Liver (tissue), 9 donors: ENCODE measurements around the gene FCRLA. TPM values are rescaled to one million over a fixed set of nuclear protein-coding genes. Genes with fewer than 3 reads are reported as not detected.

Source experiments
- DNase-seq: peaks from one replicate; pipeline ENCODE4 v3.0.0-alpha.2; 2017; ENCODE audit warnings: low spot score
- H3K27ac ChIP-seq, 2 donors: one replicate each; pipeline ENCODE4 v1.7.0; 2013; ENCODE audit warnings: inconsistent platforms in 2 of 2, low read length in 2 of 2, control low read depth in 1 of 2, low read depth in 1 of 2, mild to moderate bottlenecking in 1 of 2
- H3K27me3 ChIP-seq, 4 donors: one replicate each; pipeline versions ENCODE4 v1.6.1 to v1.7.0; 2013; ENCODE audit warnings: low read length in 3 of 4, inconsistent platforms in 1 of 4, mild to moderate bottlenecking in 1 of 4, moderate library complexity in 1 of 4; ENCODE audit not compliant: control insufficient read depth in 4 of 4, insufficient read depth in 4 of 4
- H3K36me3 ChIP-seq, 4 donors: one replicate each; pipeline versions ENCODE4 v1.6.1 to v1.7.0; 2013; ENCODE audit warnings: low read length in 3 of 4, mild to moderate bottlenecking in 3 of 4, low read depth in 1 of 4, moderate library complexity in 1 of 4; ENCODE audit not compliant: control insufficient read depth in 4 of 4, insufficient read depth in 3 of 4
- H3K4me1 ChIP-seq, 4 donors: one replicate each; pipeline versions ENCODE4 v1.6.1 to v1.7.0; 2013; ENCODE audit warnings: low read length in 3 of 4, mild to moderate bottlenecking in 3 of 4, moderate library complexity in 1 of 4; ENCODE audit not compliant: control insufficient read depth in 4 of 4, insufficient read depth in 4 of 4
- H3K4me3 ChIP-seq, 3 donors: one replicate each; pipeline versions ENCODE4 v1.6.1 to v1.7.0; 2013; ENCODE audit warnings: low read length in 3 of 3, control low read depth in 1 of 3, low read depth in 1 of 3, mild to moderate bottlenecking in 1 of 3
- H3K9ac ChIP-seq, 2 donors: one replicate each; pipeline ENCODE4 v1.7.0; 2013; ENCODE audit warnings: low read length in 2 of 2, mild to moderate bottlenecking in 2 of 2, moderate library complexity in 2 of 2, control low read depth in 1 of 2, low read depth in 1 of 2
- H3K9me3 ChIP-seq, 4 donors: one replicate each; pipeline versions ENCODE4 v1.6.1 to v1.7.0; 2013; ENCODE audit warnings: low read length in 3 of 4; ENCODE audit not compliant: control insufficient read depth in 4 of 4
- EGR1 ChIP-seq, 2 donors: IDR thresholded peaks; 2 replicates each; pipeline ENCODE4 v1.6.1; 2016 to 2018; ENCODE audit warnings: antibody characterized with exemption in 2 of 2, low read depth in 2 of 2
- FOXA1 ChIP-seq: IDR thresholded peaks from 2 replicates; pipeline ENCODE4 v1.6.1; 2016; ENCODE audit warnings: antibody characterized with exemption
- FOXA2 ChIP-seq: IDR thresholded peaks from 2 replicates; pipeline ENCODE4 v1.6.1; 2016; ENCODE audit warnings: antibody characterized with exemption
- GABPA ChIP-seq, 2 donors: IDR thresholded peaks in 1 of 2; conservative IDR thresholded peaks in 1 of 2; 2 replicates each; pipeline ENCODE4 v1.6.1; 2016; ENCODE audit warnings: antibody characterized with exemption in 2 of 2, mild to moderate bottlenecking in 1 of 2, moderate library complexity in 1 of 2
- HNF4A ChIP-seq, 2 donors: conservative IDR thresholded peaks; 2 replicates each; pipeline ENCODE4 v1.6.1; 2016; ENCODE audit warnings: antibody characterized with exemption in 2 of 2, mild to moderate bottlenecking in 2 of 2
- HNF4G ChIP-seq: IDR thresholded peaks from 2 replicates; pipeline ENCODE4 v1.6.1; 2016; ENCODE audit warnings: antibody characterized with exemption
- JUND ChIP-seq, 2 donors: IDR thresholded peaks; 2 replicates each; pipeline ENCODE4 v1.6.1; 2016; ENCODE audit warnings: antibody characterized with exemption in 2 of 2
- NR2F2 ChIP-seq: IDR thresholded peaks from 2 replicates; pipeline ENCODE4 v1.6.1; 2016; ENCODE audit warnings: antibody characterized with exemption
- RAD21 ChIP-seq, 2 donors: IDR thresholded peaks; 2 replicates each; pipeline ENCODE4 v1.6.1; 2016; ENCODE audit warnings: antibody characterized with exemption in 2 of 2, mild to moderate bottlenecking in 2 of 2
- RXRA ChIP-seq, 2 donors: IDR thresholded peaks; 2 replicates each; pipeline ENCODE4 v1.6.1; 2017 to 2018; ENCODE audit warnings: antibody characterized with exemption in 2 of 2, mild to moderate bottlenecking in 1 of 2
- SP1 ChIP-seq: IDR thresholded peaks from 2 replicates; pipeline ENCODE4 v1.6.1; 2018; ENCODE audit warnings: antibody characterized with exemption, mild to moderate bottlenecking
- TAF1 ChIP-seq: conservative IDR thresholded peaks from 2 replicates; pipeline ENCODE4 v1.6.1; 2016; ENCODE audit warnings: antibody characterized with exemption, mild to moderate bottlenecking
- YY1 ChIP-seq: IDR thresholded peaks from 2 replicates; pipeline ENCODE4 v1.6.1; 2016; ENCODE audit warnings: antibody characterized with exemption, mild to moderate bottlenecking
- WGBS: extraction: QIAGEN DNeasy Blood & Tissue Kit; methylation state at CpG from one replicate; pipeline ENCODE4 v1.1.7; 2013; 5-methylcytosine and 5-hydroxymethylcytosine counted together
- polyA plus RNA-seq, 2 donors: library from polyadenylated mRNA; stranded (reverse) in 1 of 2; unstranded in 1 of 2; fragments of 200-250 nt in 1 of 2; fragments of >200 nt in 1 of 2; fragmentation: Nextera tagmentation in 1 of 2; extraction: Ambion mirVana in 1 of 2; gene quantifications; one replicate each; pipeline versions ENCODE4 v1.2.1 to v1.2.3, GENCODE V29; 2013 to 2015
- total RNA-seq, 2 donors: library from RNA; depleted of rRNA; stranded (reverse); fragments of >200 nt; gene quantifications; one replicate each; pipeline ENCODE4 v1.2.3, GENCODE V29; 2014
- TF ChIP-seq, protein P1 (sequence below): IDR thresholded peaks from 2 replicates; pipeline ENCODE4 v1.6.1; 2016; ENCODE audit warnings: antibody characterized with exemption
- TF ChIP-seq, protein P2 (sequence below): IDR thresholded peaks from 2 replicates; pipeline ENCODE4 v1.6.1; 2016; ENCODE audit warnings: antibody characterized with exemption
- TF ChIP-seq, protein P3 (sequence below): IDR thresholded peaks from 2 replicates; pipeline ENCODE4 v1.6.1; 2016; ENCODE audit warnings: antibody characterized with exemption
- TF ChIP-seq, protein P4 (sequence below): fragments of 150-350 bp; IDR thresholded peaks from 2 replicates; pipeline ENCODE4 v1.5.1; 2017; ENCODE audit warnings: improper control_type of control experiment, low read depth, low read length; ENCODE audit not compliant: missing input control
- TF ChIP-seq, protein P5 (sequence below): IDR thresholded peaks from 2 replicates; pipeline ENCODE4 v1.6.1; 2016; ENCODE audit warnings: antibody characterized with exemption, mild to moderate bottlenecking
- donor health status: healthy.
- donor health status: healthy.
- donor health status: healthy.
- donor health status: healthy.
- donor health status: healthy.

FCRLA gene
- total and polyA plus RNA-seq, 4 donors = 0.06 to 3.3 (median 0.29) TPM

DNA sequence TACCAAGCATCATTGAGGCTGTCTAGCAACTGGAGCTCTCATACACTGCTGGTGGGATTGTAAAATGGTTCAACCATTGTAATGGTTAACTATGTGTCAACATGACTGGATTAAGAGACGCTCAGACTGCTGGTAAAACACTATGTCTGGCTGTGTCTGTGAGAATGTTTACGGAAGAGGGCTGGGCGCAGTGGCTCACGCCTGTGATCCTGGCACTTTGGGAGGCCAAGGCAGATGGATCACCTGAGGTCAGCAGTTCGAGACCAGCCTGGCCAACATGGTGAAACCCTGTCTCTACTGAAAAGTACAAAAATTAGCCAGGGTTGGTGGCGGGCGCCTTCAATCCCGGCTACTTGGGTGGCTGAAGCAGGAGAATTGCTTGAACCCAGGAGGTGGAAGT, 4.8 kb upstream of the FCRLA start:
- no peak overlapping the region for H3K27ac ChIP-seq
- H3K9ac ChIP-seq = no peak overlapping the region
- DNase-seq = peak; percentile 41
- no peak overlapping the region for H3K4me3 ChIP-seq
- H3K27me3 ChIP-seq = no peaks in the 10 kb centered on the region
- no peaks in the 10 kb centered on the region for H3K36me3 ChIP-seq
- H3K9me3 ChIP-seq = no peaks in the 10 kb centered on the region
- no peaks in the 10 kb centered on the region for H3K4me1 ChIP-seq
- 51% methylated on average over 8 of the region's 8 CpGs for WGBS
- peak in 1 of 2 donors; percentile 9 for TF ChIP-seq HNF4A (conservative IDR thresholded peaks at IDR 0.05)
- no peak for TF ChIP-seq NR2F2
- TF ChIP-seq, protein P1, sequence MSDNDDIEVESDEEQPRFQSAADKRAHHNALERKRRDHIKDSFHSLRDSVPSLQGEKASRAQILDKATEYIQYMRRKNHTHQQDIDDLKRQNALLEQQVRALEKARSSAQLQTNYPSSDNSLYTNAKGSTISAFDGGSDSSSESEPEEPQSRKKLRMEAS = no peak
- TF ChIP-seq JUND (IDR thresholded peaks at IDR 0.05) = no peak
- TF ChIP-seq FOXA2 = peak; percentile 58
- TF ChIP-seq GABPA (IDR thresholded peaks at IDR 0.05 in 1 of 2, conservative IDR thresholded peaks at IDR 0.05 in 1 of 2) = no peak
- TF ChIP-seq, protein P2, sequence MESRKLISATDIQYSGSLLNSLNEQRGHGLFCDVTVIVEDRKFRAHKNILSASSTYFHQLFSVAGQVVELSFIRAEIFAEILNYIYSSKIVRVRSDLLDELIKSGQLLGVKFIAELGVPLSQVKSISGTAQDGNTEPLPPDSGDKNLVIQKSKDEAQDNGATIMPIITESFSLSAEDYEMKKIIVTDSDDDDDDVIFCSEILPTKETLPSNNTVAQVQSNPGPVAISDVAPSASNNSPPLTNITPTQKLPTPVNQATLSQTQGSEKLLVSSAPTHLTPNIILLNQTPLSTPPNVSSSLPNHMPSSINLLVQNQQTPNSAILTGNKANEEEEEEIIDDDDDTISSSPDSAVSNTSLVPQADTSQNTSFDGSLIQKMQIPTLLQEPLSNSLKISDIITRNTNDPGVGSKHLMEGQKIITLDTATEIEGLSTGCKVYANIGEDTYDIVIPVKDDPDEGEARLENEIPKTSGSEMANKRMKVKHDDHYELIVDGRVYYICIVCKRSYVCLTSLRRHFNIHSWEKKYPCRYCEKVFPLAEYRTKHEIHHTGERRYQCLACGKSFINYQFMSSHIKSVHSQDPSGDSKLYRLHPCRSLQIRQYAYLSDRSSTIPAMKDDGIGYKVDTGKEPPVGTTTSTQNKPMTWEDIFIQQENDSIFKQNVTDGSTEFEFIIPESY = no peak
- no peak for TF ChIP-seq RAD21 (IDR thresholded peaks at IDR 0.05)
- no peak for TF ChIP-seq EGR1 (IDR thresholded peaks at IDR 0.05; ENCODE audit: low read depth in 2 of 2)
- TF ChIP-seq TAF1 = no peak
- TF ChIP-seq, protein P3, sequence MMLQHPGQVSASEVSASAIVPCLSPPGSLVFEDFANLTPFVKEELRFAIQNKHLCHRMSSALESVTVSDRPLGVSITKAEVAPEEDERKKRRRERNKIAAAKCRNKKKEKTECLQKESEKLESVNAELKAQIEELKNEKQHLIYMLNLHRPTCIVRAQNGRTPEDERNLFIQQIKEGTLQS = no peak
- TF ChIP-seq SP1 = peak; percentile 41
- TF ChIP-seq, protein P4, sequence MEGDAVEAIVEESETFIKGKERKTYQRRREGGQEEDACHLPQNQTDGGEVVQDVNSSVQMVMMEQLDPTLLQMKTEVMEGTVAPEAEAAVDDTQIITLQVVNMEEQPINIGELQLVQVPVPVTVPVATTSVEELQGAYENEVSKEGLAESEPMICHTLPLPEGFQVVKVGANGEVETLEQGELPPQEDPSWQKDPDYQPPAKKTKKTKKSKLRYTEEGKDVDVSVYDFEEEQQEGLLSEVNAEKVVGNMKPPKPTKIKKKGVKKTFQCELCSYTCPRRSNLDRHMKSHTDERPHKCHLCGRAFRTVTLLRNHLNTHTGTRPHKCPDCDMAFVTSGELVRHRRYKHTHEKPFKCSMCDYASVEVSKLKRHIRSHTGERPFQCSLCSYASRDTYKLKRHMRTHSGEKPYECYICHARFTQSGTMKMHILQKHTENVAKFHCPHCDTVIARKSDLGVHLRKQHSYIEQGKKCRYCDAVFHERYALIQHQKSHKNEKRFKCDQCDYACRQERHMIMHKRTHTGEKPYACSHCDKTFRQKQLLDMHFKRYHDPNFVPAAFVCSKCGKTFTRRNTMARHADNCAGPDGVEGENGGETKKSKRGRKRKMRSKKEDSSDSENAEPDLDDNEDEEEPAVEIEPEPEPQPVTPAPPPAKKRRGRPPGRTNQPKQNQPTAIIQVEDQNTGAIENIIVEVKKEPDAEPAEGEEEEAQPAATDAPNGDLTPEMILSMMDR = no peak
- TF ChIP-seq HNF4G = no peak
- peak; percentile 29 to 45 for TF ChIP-seq RXRA (IDR thresholded peaks at IDR 0.05)
- TF ChIP-seq FOXA1 = peak; percentile 25
- TF ChIP-seq YY1 = no peak

DNA sequence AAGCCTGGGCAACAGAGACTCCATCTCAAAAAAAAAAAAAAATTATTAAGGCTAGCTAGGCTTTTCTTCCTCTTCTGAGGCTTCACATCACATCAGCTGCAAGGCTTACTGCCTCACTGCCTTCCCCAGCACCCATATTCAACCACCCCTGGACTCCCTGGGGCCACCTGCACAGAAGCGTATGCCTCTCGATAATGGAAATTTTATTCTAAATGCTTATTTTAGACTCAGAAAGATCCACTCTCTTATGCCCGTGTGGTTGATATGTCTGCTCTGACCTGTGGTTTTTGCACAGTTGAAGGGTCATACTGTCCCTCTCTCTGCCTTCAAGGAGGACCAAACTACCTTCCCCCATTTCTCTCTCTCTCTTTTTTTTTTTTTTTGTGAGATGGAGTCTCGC, 1.5 kb upstream of the FCRLA start:
- Histone ChIP-seq H3K9ac (no peak overlapping the region), H3K36me3 (no peaks in the 10 kb centered on the region), H3K9me3 (no peaks in the 10 kb centered on the region), H3K27me3 (no peaks in the 10 kb centered on the region), H3K4me1 (no peaks in the 10 kb centered on the region), H3K4me3 (no peak overlapping the region), H3K27ac (no peak overlapping the region)
- WGBS = 97% methylated on average over 4 of the region's 4 CpGs
- DNase-seq = no peak
- TF ChIP-seq HNF4A (conservative IDR thresholded peaks at IDR 0.05) (no peak), GABPA (IDR thresholded peaks at IDR 0.05 in 1 of 2, conservative IDR thresholded peaks at IDR 0.05 in 1 of 2) (no peak), YY1 (no peak), EGR1 (IDR thresholded peaks at IDR 0.05; ENCODE audit: low read depth in 2 of 2) (no peak), NR2F2 (no peak), HNF4G (no peak), JUND (IDR thresholded peaks at IDR 0.05) (no peak), FOXA2 (no peak), FOXA1 (no peak), TAF1 (no peak), RXRA (IDR thresholded peaks at IDR 0.05) (no peak)
- TF ChIP-seq, protein P5, sequence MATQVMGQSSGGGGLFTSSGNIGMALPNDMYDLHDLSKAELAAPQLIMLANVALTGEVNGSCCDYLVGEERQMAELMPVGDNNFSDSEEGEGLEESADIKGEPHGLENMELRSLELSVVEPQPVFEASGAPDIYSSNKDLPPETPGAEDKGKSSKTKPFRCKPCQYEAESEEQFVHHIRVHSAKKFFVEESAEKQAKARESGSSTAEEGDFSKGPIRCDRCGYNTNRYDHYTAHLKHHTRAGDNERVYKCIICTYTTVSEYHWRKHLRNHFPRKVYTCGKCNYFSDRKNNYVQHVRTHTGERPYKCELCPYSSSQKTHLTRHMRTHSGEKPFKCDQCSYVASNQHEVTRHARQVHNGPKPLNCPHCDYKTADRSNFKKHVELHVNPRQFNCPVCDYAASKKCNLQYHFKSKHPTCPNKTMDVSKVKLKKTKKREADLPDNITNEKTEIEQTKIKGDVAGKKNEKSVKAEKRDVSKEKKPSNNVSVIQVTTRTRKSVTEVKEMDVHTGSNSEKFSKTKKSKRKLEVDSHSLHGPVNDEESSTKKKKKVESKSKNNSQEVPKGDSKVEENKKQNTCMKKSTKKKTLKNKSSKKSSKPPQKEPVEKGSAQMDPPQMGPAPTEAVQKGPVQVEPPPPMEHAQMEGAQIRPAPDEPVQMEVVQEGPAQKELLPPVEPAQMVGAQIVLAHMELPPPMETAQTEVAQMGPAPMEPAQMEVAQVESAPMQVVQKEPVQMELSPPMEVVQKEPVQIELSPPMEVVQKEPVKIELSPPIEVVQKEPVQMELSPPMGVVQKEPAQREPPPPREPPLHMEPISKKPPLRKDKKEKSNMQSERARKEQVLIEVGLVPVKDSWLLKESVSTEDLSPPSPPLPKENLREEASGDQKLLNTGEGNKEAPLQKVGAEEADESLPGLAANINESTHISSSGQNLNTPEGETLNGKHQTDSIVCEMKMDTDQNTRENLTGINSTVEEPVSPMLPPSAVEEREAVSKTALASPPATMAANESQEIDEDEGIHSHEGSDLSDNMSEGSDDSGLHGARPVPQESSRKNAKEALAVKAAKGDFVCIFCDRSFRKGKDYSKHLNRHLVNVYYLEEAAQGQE = no peak
- TF ChIP-seq, protein P2 = no peak
- TF ChIP-seq, protein P4 = no peak
- TF ChIP-seq, protein P1 = no peak
- TF ChIP-seq, protein P3 = no peak
